Measurements from ENCODE around the gene CCL22. TPM values are rescaled to one million over a fixed set of nuclear protein-coding genes. Genes with fewer than 3 reads are reported as not detected.
A peak's percentile ranks its signal among the peaks of the same experiment; 100 is the strongest.

Gene CCL22
- total and polyA plus RNA-seq, 12 donors: 0.03 to 3.0 (median 0.25) TPM; not detected in 3

GRCh38 chr16:57364143-57364542 is 5.6 kb downstream of the CCL22 start:
- intact Hi-C loops (cut with DNase I): no loop called here
- no peak for DNase-seq
- 95 to 100% (median 96%) methylated on average over 3 of the region's 3 CpGs for WGBS, 4 donors
- Histone ChIP-seq H3K27ac (no peak overlapping the region), H3K9me3 (replicated peaks in 1 of 3) (no peaks in the 10 kb centered on the region), H3K4me3 (no peak overlapping the region), H3K27me3 (no peaks in the 10 kb centered on the region), H3K4me1 (replicated peaks in 1 of 2) (no peaks in the 10 kb centered on the region), H3K36me3 (replicated peaks in 1 of 2) (no peaks in the 10 kb centered on the region)
- TF ChIP-seq, protein P1, sequence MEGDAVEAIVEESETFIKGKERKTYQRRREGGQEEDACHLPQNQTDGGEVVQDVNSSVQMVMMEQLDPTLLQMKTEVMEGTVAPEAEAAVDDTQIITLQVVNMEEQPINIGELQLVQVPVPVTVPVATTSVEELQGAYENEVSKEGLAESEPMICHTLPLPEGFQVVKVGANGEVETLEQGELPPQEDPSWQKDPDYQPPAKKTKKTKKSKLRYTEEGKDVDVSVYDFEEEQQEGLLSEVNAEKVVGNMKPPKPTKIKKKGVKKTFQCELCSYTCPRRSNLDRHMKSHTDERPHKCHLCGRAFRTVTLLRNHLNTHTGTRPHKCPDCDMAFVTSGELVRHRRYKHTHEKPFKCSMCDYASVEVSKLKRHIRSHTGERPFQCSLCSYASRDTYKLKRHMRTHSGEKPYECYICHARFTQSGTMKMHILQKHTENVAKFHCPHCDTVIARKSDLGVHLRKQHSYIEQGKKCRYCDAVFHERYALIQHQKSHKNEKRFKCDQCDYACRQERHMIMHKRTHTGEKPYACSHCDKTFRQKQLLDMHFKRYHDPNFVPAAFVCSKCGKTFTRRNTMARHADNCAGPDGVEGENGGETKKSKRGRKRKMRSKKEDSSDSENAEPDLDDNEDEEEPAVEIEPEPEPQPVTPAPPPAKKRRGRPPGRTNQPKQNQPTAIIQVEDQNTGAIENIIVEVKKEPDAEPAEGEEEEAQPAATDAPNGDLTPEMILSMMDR (IDR thresholded peaks at IDR 0.05): no peak
- no peak for TF ChIP-seq POLR2A (IDR thresholded peaks at IDR 0.05)

GRCh38 chr16:57366544-57367040 is 8.0 kb downstream of the CCL22 start:
- WGBS, 4 donors: 36 to 63% (median 54%) methylated on average over 5 to 6 of the region's 6 CpGs
- no peak for DNase-seq
- no peaks in the 10 kb centered on the region for H3K4me1 ChIP-seq (replicated peaks in 1 of 2)
- no peaks in the 10 kb centered on the region for H3K9me3 ChIP-seq (replicated peaks in 1 of 3)
- H3K36me3 ChIP-seq (replicated peaks in 1 of 2): no peaks in the 10 kb centered on the region
- H3K4me3 ChIP-seq: no peak overlapping the region
- H3K27me3 ChIP-seq: no peaks in the 10 kb centered on the region
- intact Hi-C loops (cut with DNase I): no loop called here
- no peak for TF ChIP-seq POLR2A (IDR thresholded peaks at IDR 0.05)
- TF ChIP-seq, protein P1 (IDR thresholded peaks at IDR 0.05): no peak
- no peak overlapping the region for H3K27ac ChIP-seq

- Histone ChIP-seq H3K4me1 (replicated peaks in 1 of 2) (no peaks in the 10 kb centered on the region), H3K9me3 (replicated peaks in 1 of 3) (no peaks in the 10 kb centered on the region), H3K4me3 (no peak overlapping the region), H3K27me3 (no peaks in the 10 kb centered on the region), H3K36me3 (replicated peaks in 1 of 2) (no peaks in the 10 kb centered on the region), H3K27ac (no peak overlapping the region)
- intact Hi-C loops (cut with DNase I): no loop called here
- DNase-seq: no peak
- no peak for TF ChIP-seq POLR2A (IDR thresholded peaks at IDR 0.05)
- TF ChIP-seq, protein P1 (IDR thresholded peaks at IDR 0.05): no peak
- WGBS, 4 donors: 68 to 77% (median 74%) methylated on average over 7 of the region's 7 CpGs
Observed at GRCh38 chr16:57367116-57367752, 8.7 kb downstream of the CCL22 start.

- Histone ChIP-seq H3K9me3 (replicated peaks in 1 of 3) (no peaks in the 10 kb centered on the region), H3K27ac (peak overlapping the region in 1 of 5 donors; percentile 31), H3K27me3 (no peaks in the 10 kb centered on the region), H3K36me3 (replicated peaks in 1 of 2) (no peaks in the 10 kb centered on the region), H3K4me1 (replicated peaks in 1 of 2) (no peaks in the 10 kb centered on the region), H3K4me3 (no peak overlapping the region)
- TF ChIP-seq, protein P1 (IDR thresholded peaks at IDR 0.05): no peak
- WGBS, 4 donors: 73 to 97% (median 78%) methylated on average over 3 to 15 of the region's 15 CpGs
- intact Hi-C loops (cut with DNase I): no loop called here
- peak in 1 of 7 donors; percentile 65 for DNase-seq
Observed at GRCh38 chr16:57371494-57372371, 13.2 kb downstream of the CCL22 start.

Measured in adrenal gland (tissue), 12 donors.